Neural cell (in vitro differentiated cells): ENCODE results near the gene C2orf74.

Experiments
- EP300 ChIP-seq: fragments of 450-650 bp; conservative IDR thresholded peaks from 2 replicates; pipeline ENCODE4 v1.6.1; 2014; ENCODE audit warnings: antibody characterized with exemption, mild to moderate bottlenecking, moderate library complexity; ENCODE audit not compliant: poor library complexity, severe bottlenecking
- EZH2 ChIP-seq: fragments of 200-600, 300-800 bp; shearing (Covaris generic), sonication (generic); IDR thresholded peaks from 2 replicates; pipeline ENCODE4 v1.6.1; 2014; ENCODE audit warnings: antibody characterized with exemption, low read length, borderline replicate concordance, mild to moderate bottlenecking; ENCODE audit not compliant: insufficient read depth, poor library complexity, severe bottlenecking
- MXI1 ChIP-seq: fragments of 450-650 bp; conservative IDR thresholded peaks from 2 replicates; pipeline ENCODE4 v1.6.1; 2014; ENCODE audit warnings: antibody characterized with exemption, mild to moderate bottlenecking; ENCODE audit not compliant: poor library complexity, severe bottlenecking
- POLR2AphosphoS5 ChIP-seq: IDR thresholded peaks from 2 replicates; pipeline ENCODE4 v1.6.1; 2012
- RAD21 ChIP-seq: fragments of 450-650 bp; conservative IDR thresholded peaks from 2 replicates; pipeline ENCODE4 v1.6.1; 2014; ENCODE audit warnings: antibody characterized with exemption, mild to moderate bottlenecking, moderate library complexity
- TF ChIP-seq, protein P1 (sequence below): fragments of 450-650 bp; IDR thresholded peaks from 2 replicates; pipeline ENCODE4 v1.5.1; 2014; ENCODE audit warnings: antibody characterized with exemption, mild to moderate bottlenecking, moderate library complexity; ENCODE audit not compliant: poor library complexity, severe bottlenecking
- TF ChIP-seq, protein P2 (sequence below): IDR thresholded peaks from 2 replicates; pipeline ENCODE4 v1.6.1; 2012; ENCODE audit warnings: borderline replicate concordance

DNA sequence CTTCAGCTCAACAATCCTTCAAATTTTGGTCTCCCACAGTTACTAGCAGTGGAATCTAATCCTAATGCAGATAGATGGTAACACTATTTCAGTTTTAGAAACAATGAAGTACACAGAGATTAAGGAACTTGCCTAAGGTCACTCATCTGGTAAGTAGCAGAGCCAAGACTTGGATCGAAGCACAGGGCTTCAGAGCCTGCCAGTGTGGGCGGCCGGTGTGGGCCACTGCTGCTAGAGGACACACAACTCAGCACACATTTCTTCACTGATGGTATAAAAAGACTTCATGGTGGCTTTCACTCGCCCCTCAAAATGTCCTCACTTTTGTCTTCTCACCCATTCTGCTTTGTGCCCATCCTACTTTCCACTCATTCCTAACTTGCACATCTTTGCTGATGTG lies 11.1 kb downstream of the C2orf74 start:
- TF ChIP-seq POLR2AphosphoS5 (no peak), EZH2 (no peak), MXI1 (no peak), RAD21 (no peak), EP300 (no peak)
- TF ChIP-seq, protein P1, sequence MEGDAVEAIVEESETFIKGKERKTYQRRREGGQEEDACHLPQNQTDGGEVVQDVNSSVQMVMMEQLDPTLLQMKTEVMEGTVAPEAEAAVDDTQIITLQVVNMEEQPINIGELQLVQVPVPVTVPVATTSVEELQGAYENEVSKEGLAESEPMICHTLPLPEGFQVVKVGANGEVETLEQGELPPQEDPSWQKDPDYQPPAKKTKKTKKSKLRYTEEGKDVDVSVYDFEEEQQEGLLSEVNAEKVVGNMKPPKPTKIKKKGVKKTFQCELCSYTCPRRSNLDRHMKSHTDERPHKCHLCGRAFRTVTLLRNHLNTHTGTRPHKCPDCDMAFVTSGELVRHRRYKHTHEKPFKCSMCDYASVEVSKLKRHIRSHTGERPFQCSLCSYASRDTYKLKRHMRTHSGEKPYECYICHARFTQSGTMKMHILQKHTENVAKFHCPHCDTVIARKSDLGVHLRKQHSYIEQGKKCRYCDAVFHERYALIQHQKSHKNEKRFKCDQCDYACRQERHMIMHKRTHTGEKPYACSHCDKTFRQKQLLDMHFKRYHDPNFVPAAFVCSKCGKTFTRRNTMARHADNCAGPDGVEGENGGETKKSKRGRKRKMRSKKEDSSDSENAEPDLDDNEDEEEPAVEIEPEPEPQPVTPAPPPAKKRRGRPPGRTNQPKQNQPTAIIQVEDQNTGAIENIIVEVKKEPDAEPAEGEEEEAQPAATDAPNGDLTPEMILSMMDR = no peak
- TF ChIP-seq, protein P2, sequence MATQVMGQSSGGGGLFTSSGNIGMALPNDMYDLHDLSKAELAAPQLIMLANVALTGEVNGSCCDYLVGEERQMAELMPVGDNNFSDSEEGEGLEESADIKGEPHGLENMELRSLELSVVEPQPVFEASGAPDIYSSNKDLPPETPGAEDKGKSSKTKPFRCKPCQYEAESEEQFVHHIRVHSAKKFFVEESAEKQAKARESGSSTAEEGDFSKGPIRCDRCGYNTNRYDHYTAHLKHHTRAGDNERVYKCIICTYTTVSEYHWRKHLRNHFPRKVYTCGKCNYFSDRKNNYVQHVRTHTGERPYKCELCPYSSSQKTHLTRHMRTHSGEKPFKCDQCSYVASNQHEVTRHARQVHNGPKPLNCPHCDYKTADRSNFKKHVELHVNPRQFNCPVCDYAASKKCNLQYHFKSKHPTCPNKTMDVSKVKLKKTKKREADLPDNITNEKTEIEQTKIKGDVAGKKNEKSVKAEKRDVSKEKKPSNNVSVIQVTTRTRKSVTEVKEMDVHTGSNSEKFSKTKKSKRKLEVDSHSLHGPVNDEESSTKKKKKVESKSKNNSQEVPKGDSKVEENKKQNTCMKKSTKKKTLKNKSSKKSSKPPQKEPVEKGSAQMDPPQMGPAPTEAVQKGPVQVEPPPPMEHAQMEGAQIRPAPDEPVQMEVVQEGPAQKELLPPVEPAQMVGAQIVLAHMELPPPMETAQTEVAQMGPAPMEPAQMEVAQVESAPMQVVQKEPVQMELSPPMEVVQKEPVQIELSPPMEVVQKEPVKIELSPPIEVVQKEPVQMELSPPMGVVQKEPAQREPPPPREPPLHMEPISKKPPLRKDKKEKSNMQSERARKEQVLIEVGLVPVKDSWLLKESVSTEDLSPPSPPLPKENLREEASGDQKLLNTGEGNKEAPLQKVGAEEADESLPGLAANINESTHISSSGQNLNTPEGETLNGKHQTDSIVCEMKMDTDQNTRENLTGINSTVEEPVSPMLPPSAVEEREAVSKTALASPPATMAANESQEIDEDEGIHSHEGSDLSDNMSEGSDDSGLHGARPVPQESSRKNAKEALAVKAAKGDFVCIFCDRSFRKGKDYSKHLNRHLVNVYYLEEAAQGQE = no peak
